ENCODE data around the gene AKT3. TPM values are rescaled to one million over a fixed set of nuclear protein-coding genes. Genes with fewer than 3 reads are reported as not detected.

Gene AKT3
- total RNA-seq, 2 donors from 2014 or later: 13.6 to 31.2 TPM

- Histone ChIP-seq H3K4me3 (no peak overlapping the region), H3K4me1 (peaks cover 0 to 4% of the 10 kb centered on the region in 2 donors), H3K27ac (no peak overlapping the region), H3K9me3 (no peaks in the 10 kb centered on the region), H3K27me3 (no peaks in the 10 kb centered on the region), H3K36me3 (no peaks in the 10 kb centered on the region)
- no peak for DNase-seq (ENCODE audit: low spot score)
- no peak for TF ChIP-seq CTCF (IDR thresholded peaks at IDR 0.05)
Observed at GRCh38 chr1:243801378-243801777, 48.7 kb downstream of the AKT3 start.

- TF ChIP-seq CTCF (IDR thresholded peaks at IDR 0.05): no peak
- Histone ChIP-seq H3K36me3 (no peaks in the 10 kb centered on the region), H3K4me1 (peaks cover 0 to 4% of the 10 kb centered on the region in 2 donors), H3K27me3 (no peaks in the 10 kb centered on the region), H3K9me3 (no peaks in the 10 kb centered on the region), H3K4me3 (no peak overlapping the region), H3K27ac (no peak overlapping the region)
- DNase-seq (ENCODE audit: low spot score): no peak
Observed at GRCh38 chr1:243799908-243800307, 50.1 kb downstream of the AKT3 start.

- Histone ChIP-seq H3K27ac (no peak overlapping the region), H3K9me3 (no peaks in the 10 kb centered on the region), H3K4me1 (peaks cover 0 to 9% of the 10 kb centered on the region in 2 donors), H3K4me3 (no peak overlapping the region), H3K36me3 (no peaks in the 10 kb centered on the region), H3K27me3 (no peaks in the 10 kb centered on the region)
- TF ChIP-seq CTCF (IDR thresholded peaks at IDR 0.05): no peak
- no peak for DNase-seq (ENCODE audit: low spot score)
Observed at GRCh38 chr1:243798726-243799125, 51.3 kb downstream of the AKT3 start.

DNA sequence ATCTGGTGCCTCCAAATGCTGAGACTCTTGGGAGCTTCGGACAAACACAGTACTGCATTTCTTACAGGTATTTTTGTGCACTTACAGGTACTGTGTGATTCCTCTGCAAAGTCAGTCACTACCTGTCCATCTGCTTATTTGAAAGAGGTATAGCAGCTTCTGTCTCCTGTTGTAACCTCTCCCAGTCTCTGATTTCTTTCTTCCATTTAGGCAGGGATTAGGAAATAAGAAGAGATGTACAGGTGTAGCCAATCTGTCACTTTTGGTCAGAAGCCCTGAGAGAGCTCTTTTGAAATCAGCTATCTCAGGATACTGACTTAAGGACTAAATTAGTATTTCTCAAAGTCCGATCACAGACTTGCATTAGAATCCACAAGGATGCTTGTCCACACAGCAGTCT lies 54.0 kb downstream of the AKT3 start:
- H3K4me1 ChIP-seq: peaks cover 0 to 25% of the 10 kb centered on the region in 2 donors
- TF ChIP-seq CTCF (IDR thresholded peaks at IDR 0.05): no peak
- no peak overlapping the region for H3K4me3 ChIP-seq

GRCh38 chr1:243793298-243793697 lies 56.7 kb downstream of the AKT3 start:
- H3K4me1 ChIP-seq: peaks cover 0 to 42% of the 10 kb centered on the region in 2 donors
- no peaks in the 10 kb centered on the region for H3K9me3 ChIP-seq
- no peak overlapping the region for H3K4me3 ChIP-seq
- no peak for TF ChIP-seq CTCF (IDR thresholded peaks at IDR 0.05)
- no peaks in the 10 kb centered on the region for H3K36me3 ChIP-seq
- no peak for DNase-seq (ENCODE audit: low spot score)
- H3K27ac ChIP-seq: peak overlapping the region; percentile 70 to 74
- H3K27me3 ChIP-seq: no peaks in the 10 kb centered on the region

More for the DNA sequence above, 54.0 kb downstream of the AKT3 start:
- Histone ChIP-seq H3K27me3 (no peaks in the 10 kb centered on the region), H3K9me3 (no peaks in the 10 kb centered on the region), H3K27ac (no peak overlapping the region), H3K36me3 (no peaks in the 10 kb centered on the region)
- DNase-seq (ENCODE audit: low spot score): no peak

DNA sequence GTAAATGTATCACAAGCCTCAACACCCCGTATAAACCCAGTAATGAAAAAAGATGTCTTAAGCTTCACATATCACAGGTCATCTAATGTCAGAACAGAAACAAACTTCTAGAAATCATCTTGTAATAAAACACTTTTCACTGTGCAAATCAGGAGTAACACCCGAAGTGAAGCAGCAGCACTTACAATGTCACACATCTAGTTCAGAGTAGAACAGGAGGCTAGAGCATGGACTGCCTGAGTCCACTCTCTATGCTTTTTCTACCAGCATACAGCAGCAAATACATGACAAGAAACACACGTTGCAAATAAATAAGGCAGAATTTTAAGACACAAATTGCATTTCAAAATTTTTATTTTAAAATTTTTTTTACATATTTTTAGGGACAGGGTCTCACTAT lies 57.2 kb downstream of the AKT3 start:
- H3K4me1 ChIP-seq: peaks cover 0 to 42% of the 10 kb centered on the region in 2 donors
- TF ChIP-seq CTCF (IDR thresholded peaks at IDR 0.05): no peak
- H3K9me3 ChIP-seq: no peaks in the 10 kb centered on the region
- DNase-seq (ENCODE audit: low spot score): no peak
- H3K27ac ChIP-seq: peak overlapping the region; percentile 70 to 74
- no peaks in the 10 kb centered on the region for H3K36me3 ChIP-seq
- H3K4me3 ChIP-seq: no peak overlapping the region
- no peaks in the 10 kb centered on the region for H3K27me3 ChIP-seq

All from right atrium auricular region (tissue), 2 donors.